GM19238 (cell line): ENCODE measurements around the gene ISCU.

ENCODE experiments used
- DNase-seq: peaks from one replicate; pipeline ENCODE4 v3.0.0; 2011; ENCODE audit warnings: low spot score; ENCODE audit not compliant: insufficient read length

ISCU gene

GRCh38 chr12:108562348-108563135 lies at the start of gene ISCU:
Gene ISCU (plus strand): TSS chr12:108562596. CDS start chr12:108562623, 27 bp downstream.
- peak; percentile 72 for DNase-seq

GRCh38 chr12:108514468-108514972 lies 47.9 kb upstream of the ISCU start:
- no peak for DNase-seq

GRCh38 chr12:108514973-108515814 lies 47.2 kb upstream of the ISCU start, which contains the start of gene FICD:
Gene FICD (plus strand): TSS chr12:108515277. CDS start chr12:108516973, 1,696 bp downstream.
- peak; percentile 93 for DNase-seq

GRCh38 chr12:108515916-108516315 lies 46.5 kb upstream of the ISCU start:
- no peak for DNase-seq

- no peak for DNase-seq
These were observed 45.7 kb upstream of the ISCU start for GRCh38 chr12:108516511-108517275.

GRCh38 chr12:108517288-108518100 lies 44.9 kb upstream of the ISCU start:
- no peak for DNase-seq

- DNase-seq, result no peak
These were observed 44.2 kb upstream of the ISCU start for GRCh38 chr12:108518101-108518715.

GRCh38 chr12:108518716-108519496 lies 43.5 kb upstream of the ISCU start:
- no peak for DNase-seq

GRCh38 chr12:108519558-108519957 lies 42.8 kb upstream of the ISCU start:
- DNase-seq, result no peak

- DNase-seq, result no peak
These were observed 39.0 kb upstream of the ISCU start for GRCh38 chr12:108523365-108523764.

GRCh38 chr12:108525681-108526080 lies 36.7 kb upstream of the ISCU start:
- DNase-seq, result no peak

- DNase-seq, result no peak
These were observed 35.8 kb upstream of the ISCU start for GRCh38 chr12:108526482-108527165.

GRCh38 chr12:108527166-108527496 lies 35.3 kb upstream of the ISCU start:
- DNase-seq, result no peak

- DNase-seq, result no peak
These were observed 32.2 kb upstream of the ISCU start for GRCh38 chr12:108530161-108530560.

- no peak for DNase-seq
These were observed 30.2 kb upstream of the ISCU start for GRCh38 chr12:108531929-108532848.

GRCh38 chr12:108538146-108538545 lies 24.2 kb upstream of the ISCU start:
- DNase-seq, result no peak

GRCh38 chr12:108538616-108539195 lies 23.7 kb upstream of the ISCU start:
- DNase-seq, result no peak
